GM18499 (cell line): ENCODE results near the gene CAMTA2.

Experiments used
- ATAC-seq: cut with Tn5 transposase; IDR thresholded peaks from one replicate; pipeline ENCODE4 v1.9.1; 2021; ENCODE audit warnings: moderate number of reproducible peaks; ENCODE audit not compliant: insufficient read depth, unreplicated experiment

The CAMTA2 gene

DNA sequence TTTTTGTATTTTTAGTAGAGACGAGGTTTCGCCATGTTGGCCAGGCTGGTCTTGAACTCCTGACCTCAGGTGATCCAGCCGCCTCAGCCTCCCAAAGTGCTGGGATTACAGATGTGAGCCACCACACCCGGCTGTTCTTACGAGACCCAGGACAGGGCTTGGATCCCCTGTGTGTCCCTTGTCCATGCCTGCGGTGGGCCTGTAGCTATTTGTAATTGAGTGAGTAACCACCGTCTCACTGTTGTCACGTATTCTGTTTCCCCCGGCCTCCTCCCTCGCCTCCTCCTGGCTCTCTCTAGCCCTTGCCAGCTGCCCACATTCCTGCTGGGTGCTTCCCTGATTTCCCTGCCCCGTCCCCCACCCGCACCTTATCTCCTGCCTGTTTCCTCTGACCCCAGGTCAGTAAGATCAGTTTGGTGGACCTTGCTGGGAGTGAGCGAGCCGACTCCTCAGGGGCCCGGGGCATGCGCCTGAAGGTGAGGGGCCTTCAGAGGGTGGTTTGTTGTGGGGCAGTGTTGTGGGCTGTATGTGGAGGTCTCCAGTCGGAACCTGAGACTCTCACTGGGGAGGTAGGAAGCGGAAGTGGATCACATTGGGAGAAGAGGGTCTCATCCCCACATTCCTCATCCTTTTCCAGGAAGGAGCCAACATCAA lies 15.9 kb upstream of the CAMTA2 start:
- ATAC-seq = no peak

DNA sequence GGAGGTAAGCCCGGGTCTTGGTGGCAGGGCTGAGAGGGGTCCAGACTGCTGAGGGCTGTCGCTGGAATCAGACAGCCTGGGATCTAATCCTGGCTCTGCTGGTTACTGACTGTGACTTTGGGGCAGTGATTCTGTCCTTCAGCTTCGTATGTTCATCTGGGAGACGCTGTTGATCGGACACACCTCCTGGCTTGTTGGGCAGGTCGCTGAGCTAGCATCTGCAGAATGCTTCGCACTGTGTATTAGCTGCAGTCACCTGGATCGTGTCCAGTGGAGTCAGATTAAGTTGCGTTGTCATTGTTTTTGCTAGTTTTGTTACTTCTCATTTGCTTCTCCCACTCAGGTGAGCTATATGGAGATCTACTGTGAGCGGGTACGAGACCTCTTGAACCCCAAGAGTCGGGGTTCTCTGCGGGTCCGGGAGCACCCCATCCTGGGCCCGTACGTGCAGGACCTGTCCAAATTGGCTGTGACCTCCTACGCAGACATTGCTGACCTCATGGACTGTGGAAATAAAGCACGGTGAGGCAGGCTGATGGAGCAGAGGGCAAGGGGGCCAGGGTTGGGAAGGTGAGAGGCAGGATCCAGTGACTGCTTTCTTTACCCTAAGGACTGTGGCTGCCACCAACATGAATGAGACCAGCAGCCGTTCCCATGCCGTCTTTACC lies 14.8 kb upstream of the CAMTA2 start:
- ATAC-seq = no peak

DNA sequence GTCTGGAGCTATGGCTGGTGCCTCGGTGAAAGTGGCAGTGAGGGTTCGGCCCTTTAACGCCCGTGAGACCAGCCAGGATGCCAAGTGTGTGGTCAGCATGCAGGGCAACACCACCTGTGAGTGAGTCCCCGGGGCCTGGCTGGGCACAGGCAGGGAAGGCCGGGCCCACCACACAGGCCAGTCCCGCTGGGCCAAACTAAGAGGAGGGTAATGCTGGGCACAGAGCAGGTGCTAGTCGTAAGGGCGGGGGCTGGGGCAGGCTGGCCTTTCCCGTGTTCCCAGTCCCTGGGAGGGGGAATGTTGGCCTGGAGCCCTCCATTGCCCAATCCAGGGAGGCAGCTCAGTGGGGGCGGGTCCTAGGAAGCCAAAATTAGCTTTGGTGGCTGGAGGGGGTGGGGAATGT lies 12.8 kb upstream of the CAMTA2 start:
- ATAC-seq = no peak

- no peak for ATAC-seq
Observed at GRCh38 chr17:4999430-5000093, 12.1 kb upstream of the CAMTA2 start.

- ATAC-seq = no peak
Observed at GRCh38 chr17:4998732-4999429, 11.4 kb upstream of the CAMTA2 start.

DNA sequence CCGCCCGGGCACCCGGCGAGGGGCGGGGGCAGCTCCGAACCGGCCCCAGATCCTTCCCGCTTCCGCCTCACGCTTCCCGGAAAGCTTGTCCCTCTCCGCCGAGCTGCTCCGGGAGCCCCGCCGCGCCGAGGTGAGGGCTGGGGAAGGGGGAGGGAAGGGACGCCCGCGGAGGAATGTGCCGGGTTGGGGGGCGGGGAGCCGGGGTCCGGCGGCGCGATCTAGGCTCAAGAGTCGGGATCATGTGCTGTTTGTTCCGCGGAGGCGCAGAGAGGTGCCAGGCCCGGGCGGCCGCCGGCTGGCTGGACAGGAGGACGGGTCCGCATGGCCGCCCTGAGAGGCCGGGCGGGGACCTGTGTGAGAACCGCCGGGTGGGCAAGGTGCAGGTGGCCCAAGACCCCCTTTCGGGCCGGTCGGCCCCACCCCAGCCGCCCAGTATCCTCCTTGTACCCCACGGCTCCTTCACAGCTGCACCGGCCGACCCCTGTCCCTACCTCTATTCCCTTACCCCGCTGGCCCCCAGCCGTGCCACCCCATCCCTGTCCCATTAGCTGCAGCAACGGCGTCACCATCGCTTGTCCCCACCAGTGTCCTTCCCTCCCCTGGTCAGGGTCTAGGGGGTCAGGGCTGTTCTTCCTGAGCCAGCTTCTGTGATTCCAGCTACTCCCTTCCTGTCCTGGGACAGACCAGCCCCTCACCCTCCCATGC lies 10.7 kb upstream of the CAMTA2 start:
- ATAC-seq = no peak

GRCh38 chr17:4997302-4998026 lies 10.0 kb upstream of the CAMTA2 start, which contains the start of the genes INCA1 and KIF1C:
INCA1 (minus strand) TSS chr17:4997522; CDS start chr17:4994437, 3,085 bp downstream.
KIF1C (plus strand) TSS chr17:4997950; CDS start chr17:5000247, 2,297 bp downstream.
- no peak for ATAC-seq

DNA sequence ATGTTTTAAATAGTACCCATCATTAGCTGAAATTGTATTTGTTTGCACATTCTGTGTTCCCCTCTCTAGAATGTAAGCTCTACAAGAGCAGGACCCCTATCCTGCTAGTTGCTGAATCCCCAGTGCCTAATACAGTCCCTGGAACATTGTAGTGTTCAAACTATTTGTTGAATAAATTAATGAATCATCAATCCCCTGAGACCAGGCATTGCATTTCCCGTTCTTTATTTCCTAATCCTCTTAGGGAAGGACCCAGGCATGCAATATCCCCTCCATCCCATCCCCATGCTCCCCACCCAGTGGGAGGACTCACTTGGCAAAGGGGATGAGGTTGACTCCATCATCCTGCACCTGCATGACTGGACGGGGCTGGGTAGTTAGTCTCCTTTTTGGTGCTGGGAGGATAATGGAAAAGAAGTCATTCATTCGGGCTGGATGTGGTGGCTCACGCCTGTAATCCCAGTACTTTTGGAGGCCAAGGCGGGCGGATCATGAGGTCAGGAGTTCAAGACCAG lies 6.7 kb upstream of the CAMTA2 start:
- ATAC-seq = no peak

DNA sequence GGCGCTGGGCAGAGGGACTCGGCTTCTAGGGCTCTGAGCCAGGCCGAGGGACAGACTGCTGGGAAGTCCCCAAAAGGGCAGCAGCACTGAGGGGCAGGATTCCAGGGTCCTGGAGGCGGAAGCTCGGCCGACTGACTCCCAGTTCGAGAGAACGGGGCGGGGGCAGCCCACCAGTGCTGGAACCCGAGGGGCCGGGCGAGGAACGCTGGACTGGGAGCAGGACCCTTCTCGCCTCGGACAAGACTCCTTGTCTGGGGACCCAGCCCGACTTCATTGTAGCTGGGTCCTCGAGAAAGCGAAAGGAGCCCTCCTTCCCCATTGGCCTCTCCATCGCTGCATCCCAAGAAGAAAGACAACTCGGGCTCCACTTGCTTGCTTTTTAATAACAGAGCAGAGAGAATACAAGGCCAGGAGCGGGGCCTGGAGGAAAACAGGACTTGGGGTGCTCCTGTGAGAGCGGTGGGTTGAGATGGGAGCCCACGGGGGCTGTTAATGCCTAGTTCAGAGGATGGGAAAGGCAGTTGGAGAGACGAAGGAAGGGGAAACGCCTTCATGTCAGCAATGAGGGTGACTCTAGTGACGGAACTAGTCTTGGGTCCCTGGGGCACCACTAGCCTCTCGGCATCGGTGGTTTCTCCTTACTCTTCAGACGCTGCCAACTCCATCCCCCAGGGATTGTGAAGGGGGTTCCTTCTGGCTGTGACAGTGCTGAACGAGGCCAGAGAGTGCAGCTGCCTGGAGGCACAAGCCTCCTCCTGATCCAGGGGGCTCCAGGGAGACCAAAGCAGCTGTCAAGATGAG lies 492 bp upstream of the CAMTA2 start:
- ATAC-seq = no peak

DNA sequence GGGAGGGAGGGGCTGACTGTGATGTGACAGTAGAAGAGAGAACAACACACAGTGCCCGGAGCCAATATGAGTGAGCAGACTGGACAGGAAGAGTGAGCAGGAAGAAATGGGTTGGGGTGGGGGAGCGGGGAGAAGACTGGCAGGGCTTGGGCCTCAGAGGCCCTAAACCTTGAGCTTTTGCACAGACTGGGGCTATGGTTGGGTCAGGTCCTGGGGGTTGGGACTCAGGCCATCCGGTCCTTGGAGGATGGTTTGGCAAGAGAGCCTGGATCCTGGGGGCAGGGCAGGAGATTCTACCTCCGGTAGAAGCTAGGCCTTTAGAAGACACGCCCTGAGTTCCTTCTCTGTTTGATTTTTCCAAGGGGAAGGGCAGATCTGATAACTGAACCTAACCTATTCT lies 1.1 kb downstream of the CAMTA2 start:
- ATAC-seq = no peak

GRCh38 chr17:4982305-4982704 lies 5.2 kb downstream of the CAMTA2 start:
- no peak for ATAC-seq

DNA sequence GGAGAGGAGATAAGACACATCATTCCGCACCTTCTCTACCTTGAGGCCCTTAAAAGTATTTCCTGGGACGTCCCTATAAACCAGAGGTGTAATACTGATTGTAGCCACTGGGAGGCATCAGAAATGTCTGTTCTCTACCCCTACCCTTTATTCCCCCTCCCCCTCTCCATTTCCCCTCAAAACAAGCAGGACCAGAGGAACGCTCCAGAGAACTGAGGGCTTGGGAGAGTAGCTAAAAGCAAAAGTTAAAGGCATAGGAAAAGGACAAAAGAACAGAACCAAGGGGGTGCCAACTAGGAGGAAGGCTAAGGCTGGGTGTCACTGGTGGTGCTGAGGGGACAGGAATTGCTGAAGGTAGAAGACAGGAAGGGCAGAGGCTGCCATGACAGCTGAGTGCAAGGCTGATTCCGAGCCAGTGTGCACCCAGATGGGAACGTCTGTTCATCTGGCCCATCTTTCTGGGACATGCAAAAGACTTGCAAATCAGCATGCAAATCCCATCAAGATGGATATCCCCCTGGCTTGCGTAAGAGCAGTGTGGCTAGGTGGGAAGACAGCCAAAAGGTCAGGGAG lies 6.7 kb downstream of the CAMTA2 start:
- ATAC-seq = no peak

DNA sequence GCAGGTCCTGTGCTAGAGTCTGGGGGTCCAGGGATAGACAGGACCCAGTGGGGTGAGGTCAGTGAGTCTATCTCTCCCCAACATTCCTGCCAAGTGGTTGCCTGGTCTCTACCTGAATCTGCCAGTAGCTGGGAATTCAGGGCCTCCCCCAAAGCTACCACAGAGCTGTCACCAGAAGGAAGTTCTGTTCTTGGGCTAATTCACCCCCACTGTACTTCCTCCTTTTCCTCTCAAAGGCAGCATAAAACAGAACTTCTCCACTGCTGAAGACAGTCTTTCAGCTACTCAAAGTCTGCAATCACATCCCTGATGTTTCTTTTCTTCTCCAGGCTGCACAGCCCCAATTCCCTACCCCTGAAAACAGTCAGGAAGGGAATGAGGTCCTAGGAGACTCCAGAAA lies 8.7 kb downstream of the CAMTA2 start:
- ATAC-seq = no peak

DNA sequence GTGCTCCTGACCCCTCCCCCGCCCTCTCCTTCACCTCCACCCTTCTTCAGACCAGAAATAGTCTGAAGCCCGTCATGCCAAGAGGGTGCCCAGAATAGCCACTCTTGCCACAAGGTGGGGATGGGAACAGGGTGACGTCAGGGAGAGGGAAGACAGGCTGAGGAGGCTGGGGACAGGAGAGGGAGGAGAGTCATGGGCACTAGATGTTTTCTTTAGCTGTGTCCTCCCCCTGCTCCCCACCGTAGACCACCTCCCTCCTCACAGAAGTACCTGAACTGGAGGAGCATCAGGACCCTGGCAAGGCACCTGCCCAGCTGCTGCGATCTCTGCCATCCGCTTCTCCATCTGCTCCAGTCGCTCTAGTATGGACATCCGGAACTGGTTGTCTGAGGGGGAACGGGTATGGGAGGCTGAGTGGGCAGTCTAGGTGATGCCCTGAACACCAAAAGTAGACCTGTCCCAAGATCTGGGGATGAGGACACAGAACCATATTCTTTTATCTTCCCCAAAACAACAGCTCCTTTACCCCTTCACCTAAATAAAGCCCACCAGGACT lies 13.3 kb downstream of the CAMTA2 start:
- ATAC-seq = no peak

DNA sequence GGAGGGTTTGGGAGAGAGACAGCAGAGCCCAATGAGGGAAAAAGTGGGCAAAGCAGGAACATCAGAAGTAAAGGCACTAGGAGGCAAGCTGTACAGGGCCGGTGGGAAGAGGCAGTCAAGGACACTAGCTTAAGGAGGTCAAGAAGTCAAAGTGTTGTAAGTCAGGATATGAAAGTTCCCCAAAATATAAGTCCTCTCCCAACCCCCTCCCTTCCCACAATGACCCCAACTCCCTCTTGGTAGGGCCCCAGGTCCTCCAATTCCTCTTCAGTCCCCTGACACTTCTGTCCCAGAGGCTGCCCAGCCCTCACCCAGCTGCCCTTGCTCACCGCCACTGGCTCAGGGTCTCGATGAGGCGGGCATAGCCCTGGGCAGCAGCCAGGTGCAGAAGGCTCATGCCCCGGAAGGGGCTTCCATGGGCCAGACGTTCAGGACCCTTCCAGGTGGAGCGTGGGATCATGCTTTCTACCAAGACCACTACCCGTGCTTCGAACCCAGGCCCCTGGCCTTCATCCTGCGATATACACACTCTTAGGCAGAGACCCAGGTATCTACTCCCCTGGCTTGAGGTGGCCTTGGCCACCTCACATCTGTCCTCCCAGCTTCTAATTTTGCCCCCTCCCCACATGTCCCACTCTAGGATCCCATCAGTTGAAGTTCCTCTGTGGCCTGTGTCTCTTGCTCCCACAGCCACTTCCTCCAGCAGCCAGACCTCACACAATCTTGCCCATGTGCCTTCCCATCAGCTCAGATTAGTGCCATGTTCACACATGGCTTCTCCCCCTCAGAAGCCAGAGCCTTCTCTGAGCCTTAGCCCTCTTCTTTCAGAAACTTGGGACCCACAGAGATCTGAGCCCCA lies 14.0 kb downstream of the CAMTA2 start:
- no peak for ATAC-seq

DNA sequence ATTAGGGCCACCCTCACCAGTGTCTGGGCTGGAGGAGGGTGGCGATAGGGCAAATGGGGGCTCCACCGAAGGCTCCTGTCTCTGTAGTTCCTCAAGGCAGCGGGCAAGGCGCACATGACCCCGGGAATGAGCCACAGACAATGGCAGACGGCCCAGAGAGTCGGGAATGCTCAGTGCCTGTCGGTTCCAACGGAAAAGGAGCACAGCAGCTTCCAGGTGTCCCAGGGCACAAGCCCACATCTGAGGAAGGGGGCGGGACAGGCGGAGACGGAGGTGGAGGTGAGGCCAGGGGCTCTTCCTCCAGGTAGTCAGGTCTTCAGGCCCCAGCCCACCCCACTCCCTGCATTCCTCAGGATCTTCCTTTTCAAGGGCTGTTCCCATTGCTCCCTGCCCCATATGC lies 14.7 kb downstream of the CAMTA2 start:
- no peak for ATAC-seq

DNA sequence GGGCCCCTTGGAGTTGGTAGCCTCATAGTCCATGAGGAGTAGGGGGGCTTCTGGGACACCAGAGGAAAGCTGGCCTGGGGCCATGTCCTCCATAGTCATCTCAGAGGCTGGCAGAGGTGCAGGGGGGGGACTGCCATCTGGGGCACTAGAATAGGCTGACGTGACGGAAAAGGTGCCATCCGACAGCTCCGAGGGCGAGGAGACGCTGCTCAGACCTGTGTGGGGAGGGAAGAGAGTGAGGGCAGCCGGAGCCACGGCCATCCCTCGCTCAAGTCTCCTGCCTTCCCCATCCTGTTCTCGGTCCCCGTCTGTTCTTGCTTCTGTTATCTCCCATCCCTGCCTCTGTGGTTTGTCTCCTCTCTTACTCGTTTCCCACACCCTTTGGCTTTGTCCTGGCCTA lies 15.2 kb downstream of the CAMTA2 start:
- no peak for ATAC-seq
